ENCODE data around the gene NFE2.
"Not testable (repeated sequence)": the region's sequence is repeated elsewhere in the genome, so short reads cannot be mapped to it uniquely, and the experiment has no call there.

Gene NFE2

GRCh38 chr12:54300732-54301427 is at the start of gene NFE2:
Gene NFE2, minus strand, starts transcription at chr12:54301015. Its CDS starts 5,767 bp downstream, at chr12:54295248.
- DNase-seq: peak in 1 of 2 donors; percentile 50

- DNase-seq: no peak
Measured at GRCh38 chr12:54349679-54350078, 48.9 kb upstream of the NFE2 start.

- no peak for DNase-seq
Measured at GRCh38 chr12:54349036-54349435, 48.2 kb upstream of the NFE2 start.

- DNase-seq: no peak
Measured at GRCh38 chr12:54341378-54342300, 40.8 kb upstream of the NFE2 start.

GRCh38 chr12:54340846-54341245 is 40.0 kb upstream of the NFE2 start:
- DNase-seq: no peak

- no peak for DNase-seq
Measured at GRCh38 chr12:54338698-54339296, 38.0 kb upstream of the NFE2 start.

- DNase-seq: no peak
Measured at GRCh38 chr12:54337854-54338650, 37.2 kb upstream of the NFE2 start.

GRCh38 chr12:54337280-54337842 is 36.5 kb upstream of the NFE2 start:
- DNase-seq: no peak

GRCh38 chr12:54333420-54334034 is 32.7 kb upstream of the NFE2 start:
- DNase-seq: no peak

- DNase-seq: no peak
Measured at GRCh38 chr12:54331461-54331860, 30.6 kb upstream of the NFE2 start.

- DNase-seq: no peak
Measured at GRCh38 chr12:54330442-54330841, 29.6 kb upstream of the NFE2 start.

GRCh38 chr12:54329759-54330158 is 28.9 kb upstream of the NFE2 start:
- no peak for DNase-seq

- no peak for DNase-seq
Measured at GRCh38 chr12:54328595-54329337, 28.0 kb upstream of the NFE2 start.

- not testable (repeated sequence) for DNase-seq
Measured at GRCh38 chr12:54325442-54326109, 24.8 kb upstream of the NFE2 start.

- DNase-seq: peak; percentile 98 to 99
Measured at GRCh38 chr12:54324617-54325441, 24.0 kb upstream of the NFE2 start, which contains the start of gene COPZ1. Gene COPZ1, plus strand, starts transcription at chr12:54325131. Its CDS starts 33 bp downstream, at chr12:54325164.

- DNase-seq: no peak
Measured at GRCh38 chr12:54321363-54321762, 20.5 kb upstream of the NFE2 start.

GRCh38 chr12:54312309-54312708 is 11.5 kb upstream of the NFE2 start:
- DNase-seq: not testable (repeated sequence)

GRCh38 chr12:54311051-54311450 is 10.2 kb upstream of the NFE2 start:
- no peak for DNase-seq
